ENCODE measurements around the gene VSIG10L2. TPM values are rescaled to one million over a fixed set of nuclear protein-coding genes. Genes with fewer than 3 reads are reported as not detected.

The VSIG10L2 gene
- total RNA-seq, 6 experiments from 2014 or later: 0.06 TPM; not detected in 5

DNA sequence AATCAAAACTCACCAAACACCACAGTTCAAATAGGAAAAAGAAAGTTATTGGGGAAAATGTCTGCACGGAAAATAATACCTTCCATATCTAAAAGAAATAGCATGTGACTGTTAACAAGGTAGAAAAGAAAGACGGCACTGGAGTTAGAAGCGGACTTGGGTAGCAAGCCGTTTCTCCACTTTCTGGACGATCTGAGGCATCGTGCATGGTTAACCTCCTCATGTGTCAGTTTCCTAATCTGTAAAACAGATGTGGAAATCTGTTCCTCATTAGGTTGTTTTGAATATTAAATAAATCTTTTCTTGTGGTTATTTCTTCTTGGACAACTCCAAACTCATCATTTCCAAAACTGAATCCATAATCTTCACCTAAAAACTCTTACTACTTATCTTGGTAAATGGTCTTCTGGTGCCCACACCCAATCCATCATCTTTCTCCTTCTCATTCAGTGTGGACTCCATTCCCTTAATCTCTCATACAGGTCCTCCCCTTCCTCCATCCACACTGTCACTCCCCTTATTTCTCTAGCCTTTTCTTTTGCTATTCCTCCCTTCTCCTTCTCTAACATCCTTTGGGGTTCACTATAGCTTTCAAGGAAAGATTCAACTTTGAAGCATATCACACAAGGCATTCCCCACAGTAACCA is 53.5 kb downstream of the VSIG10L2 start:
- intact Hi-C loops (cut with DNase I): no loop called here
- ATAC-seq: no peak

DNA sequence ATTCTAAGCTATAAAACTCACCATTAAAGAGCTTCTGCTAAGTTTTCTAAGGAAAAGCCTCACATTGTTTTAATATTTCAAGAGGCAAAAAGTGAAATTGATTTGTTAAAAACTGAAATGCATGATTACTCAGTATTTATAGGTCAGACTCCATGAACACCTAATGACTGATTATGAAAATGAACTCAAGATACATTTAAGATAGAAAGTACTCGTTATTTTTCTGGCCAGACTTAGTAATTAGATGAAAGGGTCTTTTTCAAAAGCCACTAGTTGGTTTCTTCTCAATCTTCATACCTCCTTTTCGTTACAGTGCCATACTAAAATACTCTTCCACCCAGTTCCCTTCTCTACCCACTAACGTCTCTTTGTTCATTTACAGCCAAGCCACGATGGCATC is 56.3 kb downstream of the VSIG10L2 start:
- no peaks in the 10 kb centered on the region for H3K4me1 ChIP-seq
- 84% methylated on average over 4 of the region's 4 CpGs for WGBS (ENCODE audit: insufficient coverage, low coverage, low lambda C conversion rate, missing lambda C conversion rate)
- H3K9me3 ChIP-seq: no peaks in the 10 kb centered on the region
- TF ChIP-seq, protein P1, sequence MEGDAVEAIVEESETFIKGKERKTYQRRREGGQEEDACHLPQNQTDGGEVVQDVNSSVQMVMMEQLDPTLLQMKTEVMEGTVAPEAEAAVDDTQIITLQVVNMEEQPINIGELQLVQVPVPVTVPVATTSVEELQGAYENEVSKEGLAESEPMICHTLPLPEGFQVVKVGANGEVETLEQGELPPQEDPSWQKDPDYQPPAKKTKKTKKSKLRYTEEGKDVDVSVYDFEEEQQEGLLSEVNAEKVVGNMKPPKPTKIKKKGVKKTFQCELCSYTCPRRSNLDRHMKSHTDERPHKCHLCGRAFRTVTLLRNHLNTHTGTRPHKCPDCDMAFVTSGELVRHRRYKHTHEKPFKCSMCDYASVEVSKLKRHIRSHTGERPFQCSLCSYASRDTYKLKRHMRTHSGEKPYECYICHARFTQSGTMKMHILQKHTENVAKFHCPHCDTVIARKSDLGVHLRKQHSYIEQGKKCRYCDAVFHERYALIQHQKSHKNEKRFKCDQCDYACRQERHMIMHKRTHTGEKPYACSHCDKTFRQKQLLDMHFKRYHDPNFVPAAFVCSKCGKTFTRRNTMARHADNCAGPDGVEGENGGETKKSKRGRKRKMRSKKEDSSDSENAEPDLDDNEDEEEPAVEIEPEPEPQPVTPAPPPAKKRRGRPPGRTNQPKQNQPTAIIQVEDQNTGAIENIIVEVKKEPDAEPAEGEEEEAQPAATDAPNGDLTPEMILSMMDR (IDR thresholded peaks at IDR 0.05): no peak
- no peak for TF ChIP-seq POLR2A (IDR thresholded peaks at IDR 0.05)
- H3K36me3 ChIP-seq: no peaks in the 10 kb centered on the region
- no peak for DNase-seq
- no peaks in the 10 kb centered on the region for H3K27me3 ChIP-seq
- intact Hi-C loops (cut with DNase I): no loop called here
- ATAC-seq: no peak
- no peak overlapping the region for H3K4me3 ChIP-seq
- no peak overlapping the region for H3K27ac ChIP-seq

More for the DNA sequence above, 53.5 kb downstream of the VSIG10L2 start:
- no peaks in the 10 kb centered on the region for H3K4me1 ChIP-seq
- no peak for TF ChIP-seq POLR2A (IDR thresholded peaks at IDR 0.05)
- TF ChIP-seq, protein P1 (IDR thresholded peaks at IDR 0.05): no peak
- no peaks in the 10 kb centered on the region for H3K27me3 ChIP-seq
- H3K9me3 ChIP-seq: no peaks in the 10 kb centered on the region
- no peak overlapping the region for H3K4me3 ChIP-seq
- WGBS (ENCODE audit: insufficient coverage, low coverage, low lambda C conversion rate, missing lambda C conversion rate): 97% methylated on average over 6 of the region's 6 CpGs
- H3K36me3 ChIP-seq: no peaks in the 10 kb centered on the region
- DNase-seq: no peak
- no peak overlapping the region for H3K27ac ChIP-seq

Other genes with a start within 250 kb of the VSIG10L2 start
- gene PATE1, start 199.8 kb upstream of the VSIG10L2 start, total RNA-seq: not detected
- not detected for gene PATE2, start 167.2 kb upstream of the VSIG10L2 start, total RNA-seq
- not detected for gene PATE3, start 157.9 kb upstream of the VSIG10L2 start, total RNA-seq
- not detected for gene PATE4, start 112.7 kb upstream of the VSIG10L2 start, total RNA-seq
- 1 to 10 TPM; 1.7 to 3.5 (median 3.2) TPM for gene HYLS1, start 58.4 kb upstream of the VSIG10L2 start, total RNA-seq
- 10 to 100 TPM; 11.8 to 24.7 (median 17.4) TPM for gene PUS3, start 42.8 kb upstream of the VSIG10L2 start, total RNA-seq
- gene DDX25, start 41.5 kb upstream of the VSIG10L2 start, total RNA-seq: under 1 TPM in 4 of 6 experiments, not detected in 2; 0.17 to 0.28 (median 0.21) TPM
- gene CDON, start 116.8 kb downstream of the VSIG10L2 start, total RNA-seq: 1 to 10 TPM; 1.8 to 4.1 (median 3.3) TPM

All from right lobe of liver (tissue), 6 donors.